ENCODE measurements around the gene PA2G4.

Gene PA2G4

DNA sequence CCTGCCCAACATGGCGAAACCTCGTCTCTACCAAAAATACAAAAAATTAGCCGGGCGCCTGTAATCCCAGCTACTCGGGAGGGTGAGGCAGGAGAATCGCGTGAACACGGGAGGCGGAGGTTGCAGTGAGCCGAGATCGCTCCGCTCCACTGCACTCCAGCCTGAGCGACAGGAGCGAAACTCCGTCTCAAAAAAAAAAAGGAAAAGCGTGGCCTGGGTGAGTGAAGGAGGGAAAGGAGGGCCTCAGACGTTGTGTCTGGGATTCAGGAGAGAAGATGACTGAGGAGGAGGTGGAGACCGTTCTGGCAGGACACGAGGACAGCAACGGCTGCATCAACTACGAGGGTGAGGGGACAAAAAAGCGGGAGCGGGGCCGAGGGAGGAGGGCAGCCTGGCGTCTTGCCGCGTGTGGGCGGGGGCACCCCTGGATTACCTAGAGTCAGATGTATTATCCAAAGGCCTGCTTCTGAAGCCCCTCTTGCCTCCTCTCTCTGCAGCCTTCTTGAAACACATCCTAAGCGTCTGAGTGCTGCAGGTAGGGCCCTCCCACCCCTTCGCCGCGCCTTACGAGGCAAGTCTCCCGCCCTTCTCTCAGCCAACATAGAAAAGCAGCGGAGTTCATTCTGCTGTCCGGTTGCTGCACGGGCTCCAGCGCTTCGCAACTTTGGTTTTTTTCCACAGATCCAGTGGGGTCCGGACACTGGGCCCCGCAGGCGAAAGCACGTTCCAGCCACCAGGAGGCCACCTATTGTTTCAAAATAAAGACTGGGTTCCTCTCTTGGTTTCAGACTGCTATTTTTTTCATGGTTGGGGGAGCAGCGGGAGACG lies 53.1 kb downstream of the PA2G4 start:
- H3K4me3 ChIP-seq (ENCODE audit: low read depth in 1 of 2, low read length in 2 of 2), result peak overlapping the region; percentile 43 to 61
- H3K9me3 ChIP-seq (ENCODE audit: low read length), result no peaks in the 10 kb centered on the region
- no peaks in the 10 kb centered on the region for H3K27me3 ChIP-seq (ENCODE audit: control insufficient read depth in 1 of 2, insufficient read depth in 2 of 2, low read length in 2 of 2)
- peaks cover 34% of the 10 kb centered on the region for H3K4me1 ChIP-seq (ENCODE audit: insufficient read depth, low read length)
- peak overlapping the region; percentile 39 for H3K9ac ChIP-seq (ENCODE audit: low read length)
- H3K27ac ChIP-seq (ENCODE audit: low read depth, low read length), result peak overlapping the region; percentile 81
- H3K36me3 ChIP-seq (ENCODE audit: insufficient read depth, low read length), result peaks cover 32% of the 10 kb centered on the region

DNA sequence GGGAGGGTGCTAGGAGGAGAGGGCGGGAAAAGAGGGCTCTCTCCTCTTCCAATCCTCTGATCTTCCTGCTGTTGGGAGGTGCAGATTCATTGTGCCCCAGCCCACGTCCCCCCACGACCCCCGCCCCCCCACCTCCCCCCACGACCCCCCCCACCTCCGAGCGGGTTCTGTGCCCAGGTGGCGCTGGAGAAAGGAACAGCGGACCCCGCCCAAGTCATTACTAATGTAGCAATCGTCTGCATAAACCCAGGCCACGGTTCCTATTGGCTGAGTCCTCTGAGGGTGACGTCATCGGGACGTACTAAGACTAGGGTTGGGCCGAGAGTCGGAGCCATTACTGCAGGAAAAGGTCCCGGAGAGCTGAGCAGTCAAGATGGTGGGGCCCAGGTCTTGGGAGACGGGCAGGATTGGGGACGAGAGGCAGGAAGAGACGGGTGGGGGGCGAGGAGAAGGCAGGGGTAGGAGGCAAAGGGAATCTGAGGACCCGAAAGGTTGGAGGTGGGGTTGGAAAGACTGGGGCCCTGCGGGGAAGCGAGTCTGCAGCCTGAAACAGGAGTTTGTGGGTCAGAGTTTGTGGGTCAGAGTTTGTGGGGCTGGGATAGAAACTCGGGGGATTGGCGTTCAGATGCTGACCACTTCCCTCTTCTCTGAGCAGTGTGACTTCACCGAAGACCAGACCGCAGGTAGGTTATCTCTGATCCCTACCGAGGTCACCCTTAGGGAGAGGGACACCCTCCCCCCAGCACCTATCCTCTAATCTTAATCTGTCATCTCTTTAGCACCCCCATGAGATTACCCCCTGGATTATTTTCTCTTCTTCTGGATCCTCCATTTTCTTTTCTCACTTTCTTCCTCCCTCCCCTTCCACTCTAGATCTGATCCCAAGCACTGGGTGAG lies 53.9 kb downstream of the PA2G4 start, which contains the start of gene MYL6:
TSS of gene MYL6 (plus strand) at position 331 of the 897 bp plus-strand sequence. CDS start at position 374, 43 bp downstream.
- H3K4me1 ChIP-seq (ENCODE audit: insufficient read depth, low read length), result peaks cover 34% of the 10 kb centered on the region
- no peaks in the 10 kb centered on the region for H3K27me3 ChIP-seq (ENCODE audit: control insufficient read depth in 1 of 2, insufficient read depth in 2 of 2, low read length in 2 of 2)
- H3K36me3 ChIP-seq (ENCODE audit: insufficient read depth, low read length), result peaks cover 39% of the 10 kb centered on the region
- H3K9ac ChIP-seq (ENCODE audit: low read length), result peak within 1 kb of the TSS; percentile 100
- no peaks in the 10 kb centered on the region for H3K9me3 ChIP-seq (ENCODE audit: low read length)
- peak within 1 kb of the TSS; percentile 93 for H3K27ac ChIP-seq (ENCODE audit: low read depth, low read length)
- peak within 1 kb of the TSS; percentile 86 to 99 for H3K4me3 ChIP-seq (ENCODE audit: low read depth in 1 of 2, low read length in 2 of 2)

GRCh38 chr12:56158926-56159461 lies 54.6 kb downstream of the PA2G4 start:
- Histone ChIP-seq H3K9me3 (ENCODE audit: low read length) (no peaks in the 10 kb centered on the region), H3K27me3 (ENCODE audit: control insufficient read depth in 1 of 2, insufficient read depth in 2 of 2, low read length in 2 of 2) (no peaks in the 10 kb centered on the region), H3K4me3 (ENCODE audit: low read depth in 1 of 2, low read length in 2 of 2) (peak overlapping the region; percentile 86 to 99), H3K9ac (ENCODE audit: low read length) (peak overlapping the region; percentile 100), H3K27ac (ENCODE audit: low read depth, low read length) (peak overlapping the region; percentile 93), H3K36me3 (ENCODE audit: insufficient read depth, low read length) (peaks cover 46% of the 10 kb centered on the region), H3K4me1 (ENCODE audit: insufficient read depth, low read length) (peaks cover 36% of the 10 kb centered on the region)

DNA sequence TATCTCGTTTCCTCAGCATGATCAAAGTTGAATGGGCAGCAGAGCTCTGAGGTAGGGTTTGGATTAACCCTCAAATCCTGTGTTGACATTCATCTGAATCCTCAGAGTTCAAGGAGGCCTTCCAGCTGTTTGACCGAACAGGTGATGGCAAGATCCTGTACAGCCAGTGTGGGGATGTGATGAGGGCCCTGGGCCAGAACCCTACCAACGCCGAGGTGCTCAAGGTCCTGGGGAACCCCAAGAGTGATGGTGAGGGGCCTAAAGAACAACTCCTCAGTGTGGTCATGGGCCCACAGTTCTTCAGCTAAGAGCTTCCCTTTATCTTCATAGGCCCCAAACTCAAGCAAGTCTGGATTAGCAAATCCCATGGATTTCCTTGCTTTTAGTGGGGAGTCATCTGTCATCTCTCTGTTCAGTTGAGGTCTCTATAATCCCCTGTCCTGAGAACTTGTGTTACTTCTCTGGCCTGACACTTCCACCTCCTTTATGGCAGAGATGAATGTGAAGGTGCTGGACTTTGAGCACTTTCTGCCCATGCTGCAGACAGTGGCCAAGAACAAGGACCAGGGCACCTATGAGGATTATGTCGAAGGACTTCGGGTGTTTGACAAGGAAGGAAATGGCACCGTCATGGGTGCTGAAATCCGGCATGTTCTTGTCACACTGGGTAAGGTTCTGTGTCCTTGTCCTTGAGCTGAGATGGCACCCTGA lies 55.3 kb downstream of the PA2G4 start:
- peaks cover 36% of the 10 kb centered on the region for H3K4me1 ChIP-seq (ENCODE audit: insufficient read depth, low read length)
- no peaks in the 10 kb centered on the region for H3K27me3 ChIP-seq (ENCODE audit: control insufficient read depth in 1 of 2, insufficient read depth in 2 of 2, low read length in 2 of 2)
- peaks cover 46% of the 10 kb centered on the region for H3K36me3 ChIP-seq (ENCODE audit: insufficient read depth, low read length)

DNA sequence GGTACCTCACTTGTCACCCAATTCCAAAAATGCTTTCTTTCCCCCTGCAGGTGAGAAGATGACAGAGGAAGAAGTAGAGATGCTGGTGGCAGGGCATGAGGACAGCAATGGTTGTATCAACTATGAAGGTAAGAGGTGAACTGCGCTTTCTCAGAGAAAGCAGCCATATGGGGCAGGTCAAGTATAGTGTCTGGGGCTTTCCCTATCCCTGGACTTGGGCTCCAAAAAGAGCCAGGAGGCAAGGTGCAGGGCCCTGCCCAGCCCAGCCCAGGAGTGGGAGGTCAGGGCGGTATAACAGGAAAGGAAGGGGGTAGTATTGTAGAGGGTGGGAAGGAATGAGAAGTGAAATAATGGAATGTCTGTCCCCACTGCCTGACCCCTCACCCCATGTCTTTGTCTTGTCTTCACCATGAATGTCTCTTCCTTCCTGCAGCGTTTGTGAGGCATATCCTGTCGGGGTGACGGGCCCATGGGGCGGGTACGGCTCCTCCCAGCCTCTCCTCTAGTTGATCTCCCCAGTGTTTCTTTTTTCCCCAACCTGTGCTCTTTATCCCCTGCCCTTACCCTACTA lies 55.9 kb downstream of the PA2G4 start:
- H3K36me3 ChIP-seq (ENCODE audit: insufficient read depth, low read length), result peaks cover 50% of the 10 kb centered on the region
- no peaks in the 10 kb centered on the region for H3K27me3 ChIP-seq (ENCODE audit: control insufficient read depth in 1 of 2, insufficient read depth in 2 of 2, low read length in 2 of 2)
- peak overlapping the region; percentile 93 for H3K27ac ChIP-seq (ENCODE audit: low read depth, low read length)
- no peaks in the 10 kb centered on the region for H3K9me3 ChIP-seq (ENCODE audit: low read length)
- peaks cover 36% of the 10 kb centered on the region for H3K4me1 ChIP-seq (ENCODE audit: insufficient read depth, low read length)
- peak overlapping the region; percentile 86 to 99 for H3K4me3 ChIP-seq (ENCODE audit: low read depth in 1 of 2, low read length in 2 of 2)
- peak overlapping the region; percentile 100 for H3K9ac ChIP-seq (ENCODE audit: low read length)

More for the DNA sequence above, 55.3 kb downstream of the PA2G4 start:
- Histone ChIP-seq H3K9ac (ENCODE audit: low read length) (peak overlapping the region; percentile 100), H3K4me3 (ENCODE audit: low read depth in 1 of 2, low read length in 2 of 2) (peak overlapping the region; percentile 86 to 99), H3K27ac (ENCODE audit: low read depth, low read length) (peak overlapping the region; percentile 93), H3K9me3 (ENCODE audit: low read length) (no peaks in the 10 kb centered on the region)

DNA sequence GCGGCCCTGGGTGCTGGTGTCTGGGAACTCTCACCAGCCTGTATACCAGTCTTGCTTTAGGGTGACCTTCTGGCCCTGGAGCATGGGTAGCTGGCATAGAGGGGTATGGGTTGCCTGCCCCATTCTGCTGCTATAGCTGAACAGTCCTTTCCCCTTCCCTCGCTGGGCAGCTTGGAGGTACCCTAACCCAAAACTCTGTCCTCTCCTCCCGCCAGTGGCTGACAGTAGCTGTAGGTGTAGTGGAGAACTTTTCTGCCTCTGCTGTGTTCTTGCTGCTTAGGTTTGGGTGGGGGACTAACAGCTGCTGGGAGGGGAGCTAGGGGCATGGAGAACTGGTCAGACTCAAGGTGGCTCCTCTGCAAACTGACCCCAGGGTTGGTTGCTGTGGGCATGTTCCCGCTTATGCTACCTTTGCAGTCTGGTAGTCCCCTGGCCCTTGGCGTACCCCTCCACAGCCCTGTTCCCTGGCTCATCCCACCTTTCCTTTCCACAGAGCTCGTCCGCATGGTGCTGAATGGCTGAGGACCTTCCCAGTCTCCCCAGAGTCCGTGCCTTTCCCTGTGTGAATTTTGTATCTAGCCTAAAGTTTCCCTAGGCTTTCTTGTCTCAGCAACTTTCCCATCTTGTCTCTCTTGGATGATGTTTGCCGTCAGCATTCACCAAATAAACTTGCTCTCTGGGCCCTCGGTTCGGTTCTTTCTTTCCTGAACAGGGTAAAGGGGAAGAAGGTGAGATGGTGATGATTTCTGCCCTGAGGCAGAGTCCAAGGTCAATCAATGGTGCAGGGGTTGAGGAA lies 56.7 kb downstream of the PA2G4 start:
- Histone ChIP-seq H3K9me3 (ENCODE audit: low read length) (no peaks in the 10 kb centered on the region), H3K27me3 (ENCODE audit: control insufficient read depth in 1 of 2, insufficient read depth in 2 of 2, low read length in 2 of 2) (no peaks in the 10 kb centered on the region), H3K27ac (ENCODE audit: low read depth, low read length) (peak overlapping the region; percentile 93), H3K4me3 (ENCODE audit: low read depth in 1 of 2, low read length in 2 of 2) (peak overlapping the region; percentile 86 to 99), H3K4me1 (ENCODE audit: insufficient read depth, low read length) (peaks cover 36% of the 10 kb centered on the region), H3K36me3 (ENCODE audit: insufficient read depth, low read length) (peaks cover 56% of the 10 kb centered on the region), H3K9ac (ENCODE audit: low read length) (peak overlapping the region; percentile 100)

GRCh38 chr12:56161690-56162351 lies 57.5 kb downstream of the PA2G4 start:
- Histone ChIP-seq H3K27me3 (ENCODE audit: control insufficient read depth in 1 of 2, insufficient read depth in 2 of 2, low read length in 2 of 2) (no peaks in the 10 kb centered on the region), H3K4me3 (ENCODE audit: low read depth in 1 of 2, low read length in 2 of 2) (peak overlapping the region; percentile 86 to 99), H3K9me3 (ENCODE audit: low read length) (no peaks in the 10 kb centered on the region), H3K27ac (ENCODE audit: low read depth, low read length) (peak overlapping the region; percentile 93), H3K9ac (ENCODE audit: low read length) (peak overlapping the region; percentile 100), H3K36me3 (ENCODE audit: insufficient read depth, low read length) (peaks cover 60% of the 10 kb centered on the region), H3K4me1 (ENCODE audit: insufficient read depth, low read length) (peaks cover 36% of the 10 kb centered on the region)

- Histone ChIP-seq H3K27me3 (ENCODE audit: control insufficient read depth in 1 of 2, insufficient read depth in 2 of 2, low read length in 2 of 2) (no peaks in the 10 kb centered on the region), H3K27ac (ENCODE audit: low read depth, low read length) (peak overlapping the region; percentile 66), H3K36me3 (ENCODE audit: insufficient read depth, low read length) (peaks cover 65% of the 10 kb centered on the region), H3K9me3 (ENCODE audit: low read length) (no peaks in the 10 kb centered on the region), H3K4me3 (ENCODE audit: low read depth in 1 of 2, low read length in 2 of 2) (peak overlapping the region in 1 of 2 donors; percentile 14), H3K9ac (ENCODE audit: low read length) (no peak overlapping the region), H3K4me1 (ENCODE audit: insufficient read depth, low read length) (peaks cover 36% of the 10 kb centered on the region)
These were observed 58.3 kb downstream of the PA2G4 start for GRCh38 chr12:56162468-56163290.
